ENCODE data around the gene SETD2. TPM values are rescaled to one million over a fixed set of nuclear protein-coding genes. Genes with fewer than 3 reads are reported as not detected.

Gene SETD2
- total and polyA plus RNA-seq, 2 of the 8 experiments (the other 6 are each of a cell fraction or from before 2014, with no cell fraction given), result 15.7 to 46.3 TPM

GRCh38 chr3:47123857-47124256, 40.1 kb downstream of the SETD2 start (continued):
- TF ChIP-seq CHD7 (IDR thresholded peaks at IDR 0.05; ENCODE audit: insufficient replicate concordance, low read length), result no peak

Measured in H1 (cell line).